Stomach (tissue), 4 donors: ENCODE results near the gene ACMSD.

Experiments used
- CTCF ChIP-seq, 7 experiments: fragments of 450-650 bp in 4 of 7; fragments of 200-600 bp in 3 of 7; sonication (generic) in 3 of 7; IDR thresholded peaks; one replicate each; pipeline ENCODE4 v1.5.1; 2016 to 2019; ENCODE audit warnings: antibody characterized with exemption in 7 of 7, control low read depth in 2 of 7, mild to moderate bottlenecking in 1 of 7
- EP300 ChIP-seq: sonication (generic); formaldehyde crosslinking; IDR thresholded peaks from one replicate; pipeline ENCODE4 v1.6.1; 2017; ENCODE audit warnings: antibody characterized with exemption

- TF ChIP-seq CTCF (IDR thresholded peaks at IDR 0.05) (no peak), EP300 (no peak)
Measured at GRCh38 chr2:134927195-134927594, 88.8 kb downstream of the ACMSD start.
